A673 (cell line): ENCODE data around the gene CX3CL1. TPM values are rescaled to one million over a fixed set of nuclear protein-coding genes. Genes with fewer than 3 reads are reported as not detected.

Source experiments
- BruUV-seq: library from RNA; stranded (reverse); fragments of 400-500 nt; replicated peaks from 2 replicates; lab custom pipeline; 2021; lab: Mats Ljungman, UMichigan
- CTCF ChIA-PET: fragments of 300-600 bp; sonication (Branson Sonifier 250); formaldehyde crosslinking; loops from one replicate; lab custom pipeline; 2022; ENCODE audit warnings: antibody characterized with exemption; lab: Charles Lee
- POLR2A ChIA-PET: fragments of 300-600 bp; sonication (Branson Sonifier 250); formaldehyde crosslinking; loops from one replicate; lab custom pipeline; 2022; ENCODE audit warnings: antibody characterized with exemption; ENCODE audit not compliant: low non-redundant PET; lab: Charles Lee
- DNase-seq: peaks from one replicate; pipeline ENCODE4 v3.0.0-alpha.2; 2015; ENCODE audit warnings: low spot score
- H3K27ac ChIP-seq: fragments of 200-600 bp; sonication (generic); 2 replicates; pipeline ENCODE4 v1.5.1; 2016; ENCODE audit warnings: mixed run types, low read depth, mild to moderate bottlenecking, mixed read lengths, antibody characterized with exemption, low read length; ENCODE audit not compliant: poor library complexity, severe bottlenecking
- H3K27me3 ChIP-seq: fragments of 200-600 bp; sonication (generic); replicated peaks from 2 replicates; pipeline ENCODE4 v1.6.1; 2017; ENCODE audit warnings: mixed run types, low read depth, mild to moderate bottlenecking, mixed read lengths, antibody characterized with exemption, low read length; ENCODE audit not compliant: insufficient read depth, poor library complexity
- H3K36me3 ChIP-seq: fragments of 200-600 bp; sonication (generic); 2 replicates; pipeline ENCODE4 v1.6.1; 2016; ENCODE audit warnings: mixed run types, mild to moderate bottlenecking, mixed read lengths, antibody characterized with exemption, low read length; ENCODE audit not compliant: insufficient read depth, poor library complexity, severe bottlenecking
- H3K4me1 ChIP-seq: fragments of 200-600 bp; sonication (generic); 2 replicates; pipeline ENCODE4 v1.6.1; 2017; ENCODE audit warnings: mixed run types, mild to moderate bottlenecking, mixed read lengths, antibody characterized with exemption, low read length; ENCODE audit not compliant: insufficient read depth, poor library complexity, severe bottlenecking
- H3K4me3 ChIP-seq: fragments of 200-600 bp; sonication (generic); 2 replicates; pipeline ENCODE4 v1.5.1; 2016; ENCODE audit warnings: low read depth, mixed run types, mild to moderate bottlenecking, mixed read lengths, low read length; ENCODE audit not compliant: poor library complexity, severe bottlenecking
- H3K9me3 ChIP-seq: fragments of 200-600 bp; sonication (generic); 2 replicates; pipeline ENCODE4 v1.6.1; 2016; ENCODE audit warnings: mixed run types, low read depth, mild to moderate bottlenecking, mixed read lengths, antibody characterized with exemption, low read length; ENCODE audit not compliant: poor library complexity, severe bottlenecking
- EZH2 ChIP-seq: fragments of 200-600 bp; sonication (generic); IDR thresholded peaks from 2 replicates; pipeline ENCODE4 v1.6.1; 2017; ENCODE audit warnings: borderline replicate concordance, low read depth, mild to moderate bottlenecking, mixed read lengths, antibody characterized with exemption, low read length; ENCODE audit not compliant: poor library complexity, severe bottlenecking
- intact Hi-C: fragments of 100-400 bp; cut with micrococcal nuclease; formaldehyde crosslinking; loops from one replicate; pipeline ENCODE4 v1.10.0; 2022; ENCODE audit not compliant: unreplicated experiment
- total RNA-seq: library from RNA; stranded (reverse); gene quantifications from 2 replicates; pipeline ENCODE4 v1.2.3, GENCODE V29; 2021
- TF ChIP-seq, protein P1 (sequence below): fragments of 300-800, 200-600 bp; sonication (generic); conservative IDR thresholded peaks from 2 replicates; pipeline ENCODE4 v1.5.1; 2017; ENCODE audit warnings: low read depth, mild to moderate bottlenecking, antibody characterized with exemption, low read length, moderate library complexity, mixed read lengths

Gene CX3CL1
- total RNA-seq, 1 experiment from 2014 or later, result not detected

DNA sequence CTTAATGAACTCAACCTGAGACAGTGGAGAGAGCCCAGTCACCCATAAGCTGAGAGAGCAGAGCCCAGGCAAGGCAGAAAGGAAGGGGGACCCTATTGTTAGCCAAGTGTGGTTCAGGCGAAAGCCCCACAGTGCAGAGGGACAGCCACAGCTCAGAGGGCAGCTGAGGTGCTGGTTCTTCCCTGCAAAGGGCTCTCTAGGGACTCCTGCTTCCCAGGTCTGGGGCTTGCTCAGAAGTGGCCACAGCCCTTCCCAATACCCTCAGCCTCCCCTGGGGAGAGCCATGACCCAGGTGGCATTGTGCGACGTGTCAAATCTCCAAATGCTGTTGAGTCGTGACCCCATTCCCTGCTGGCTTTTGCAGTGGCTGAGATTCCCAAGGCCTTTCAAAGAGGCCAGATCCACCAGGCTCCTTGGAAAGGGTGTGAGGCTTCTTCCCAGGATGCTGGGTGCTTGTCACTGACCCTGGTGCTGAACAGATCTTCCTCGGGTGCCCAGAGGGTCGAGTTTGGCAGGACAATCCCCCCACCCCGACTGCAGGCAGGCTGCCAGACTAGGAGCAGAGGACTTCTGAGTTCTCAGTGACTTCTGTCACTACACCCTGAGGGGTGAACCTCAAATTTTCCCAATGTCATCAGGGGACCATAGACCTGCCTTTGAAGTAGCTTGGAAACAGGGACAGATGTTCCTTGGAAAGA is 29.8 kb downstream of the CX3CL1 start:
- POLR2A ChIA-PET, result no interaction called here
- BruUV-seq, result no TSS peak
- Histone ChIP-seq H3K27ac (no peak overlapping the region), H3K36me3 (no peaks in the 10 kb centered on the region), H3K27me3 (no peaks in the 10 kb centered on the region), H3K4me1 (no peaks in the 10 kb centered on the region), H3K9me3 (no peaks in the 10 kb centered on the region), H3K4me3 (no peak overlapping the region)
- TF ChIP-seq EZH2, result no peak
- TF ChIP-seq, protein P1, sequence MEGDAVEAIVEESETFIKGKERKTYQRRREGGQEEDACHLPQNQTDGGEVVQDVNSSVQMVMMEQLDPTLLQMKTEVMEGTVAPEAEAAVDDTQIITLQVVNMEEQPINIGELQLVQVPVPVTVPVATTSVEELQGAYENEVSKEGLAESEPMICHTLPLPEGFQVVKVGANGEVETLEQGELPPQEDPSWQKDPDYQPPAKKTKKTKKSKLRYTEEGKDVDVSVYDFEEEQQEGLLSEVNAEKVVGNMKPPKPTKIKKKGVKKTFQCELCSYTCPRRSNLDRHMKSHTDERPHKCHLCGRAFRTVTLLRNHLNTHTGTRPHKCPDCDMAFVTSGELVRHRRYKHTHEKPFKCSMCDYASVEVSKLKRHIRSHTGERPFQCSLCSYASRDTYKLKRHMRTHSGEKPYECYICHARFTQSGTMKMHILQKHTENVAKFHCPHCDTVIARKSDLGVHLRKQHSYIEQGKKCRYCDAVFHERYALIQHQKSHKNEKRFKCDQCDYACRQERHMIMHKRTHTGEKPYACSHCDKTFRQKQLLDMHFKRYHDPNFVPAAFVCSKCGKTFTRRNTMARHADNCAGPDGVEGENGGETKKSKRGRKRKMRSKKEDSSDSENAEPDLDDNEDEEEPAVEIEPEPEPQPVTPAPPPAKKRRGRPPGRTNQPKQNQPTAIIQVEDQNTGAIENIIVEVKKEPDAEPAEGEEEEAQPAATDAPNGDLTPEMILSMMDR, result no peak
- DNase-seq, result no peak
- intact Hi-C loops, result no loop called here
- CTCF ChIA-PET, result no interaction called here

DNA sequence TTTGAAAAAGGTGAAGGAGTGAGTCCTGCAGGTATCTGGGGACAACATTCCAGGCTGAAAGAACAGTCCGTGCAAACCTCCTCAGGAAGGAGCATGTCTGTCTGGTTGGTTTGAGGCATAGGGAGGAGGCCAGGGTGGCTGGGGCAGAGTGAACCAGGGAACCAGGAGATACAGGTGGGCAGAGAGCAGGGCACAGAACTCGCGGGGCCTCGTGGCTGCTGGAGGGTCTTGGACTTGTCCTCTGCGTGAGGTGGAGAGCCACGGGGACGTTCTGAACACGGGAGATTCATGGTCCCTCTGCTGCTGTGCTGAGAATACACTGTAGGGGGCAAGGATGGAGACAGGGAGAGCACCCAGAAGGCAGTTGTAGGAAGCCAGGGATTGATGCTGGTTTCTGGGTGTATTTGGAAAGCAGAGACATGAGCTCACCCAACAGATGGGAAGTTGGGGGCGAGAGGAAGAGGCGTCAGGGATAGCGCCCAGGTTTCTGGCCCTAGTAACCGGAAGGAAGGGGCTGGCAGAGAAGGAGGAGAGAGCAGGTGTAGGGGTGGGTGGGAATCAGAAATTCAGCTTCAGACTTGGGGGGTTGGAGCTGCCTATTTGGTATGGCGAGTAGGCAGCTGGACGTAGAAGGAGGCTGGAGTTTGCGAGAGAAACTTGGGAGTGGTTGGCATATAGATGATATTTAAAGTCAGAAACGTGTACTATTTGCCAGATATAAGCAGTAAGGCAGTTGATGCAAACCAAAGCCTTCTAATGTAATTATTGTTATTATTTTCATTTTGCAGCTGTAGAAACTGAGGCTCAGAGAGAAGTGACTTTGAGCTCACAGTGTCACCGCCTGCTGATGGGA is 31.9 kb downstream of the CX3CL1 start, which contains the start of gene CCL17:
TSS of gene CCL17 (plus strand) at position 803 of the 853 bp plus-strand sequence. CDS start 9,166 bp downstream, outside the sequence.
- Histone ChIP-seq H3K4me1 (no peaks in the 10 kb centered on the region), H3K36me3 (no peaks in the 10 kb centered on the region), H3K27ac (no peak within 1 kb of the TSS), H3K4me3 (no peak within 1 kb of the TSS), H3K27me3 (no peaks in the 10 kb centered on the region), H3K9me3 (no peaks in the 10 kb centered on the region)
- CTCF ChIA-PET, result interaction anchor here (0.6 kb wide), 1 partner anchor 119 kb away, joined by 4 read pairs; no protein-coding TSS in a partner anchor
- POLR2A ChIA-PET, result no interaction called here
- no peak for TF ChIP-seq EZH2
- TF ChIP-seq, protein P1, result no peak
- no peak for DNase-seq
- intact Hi-C loops, result no loop called here
- BruUV-seq, result no TSS peak

DNA sequence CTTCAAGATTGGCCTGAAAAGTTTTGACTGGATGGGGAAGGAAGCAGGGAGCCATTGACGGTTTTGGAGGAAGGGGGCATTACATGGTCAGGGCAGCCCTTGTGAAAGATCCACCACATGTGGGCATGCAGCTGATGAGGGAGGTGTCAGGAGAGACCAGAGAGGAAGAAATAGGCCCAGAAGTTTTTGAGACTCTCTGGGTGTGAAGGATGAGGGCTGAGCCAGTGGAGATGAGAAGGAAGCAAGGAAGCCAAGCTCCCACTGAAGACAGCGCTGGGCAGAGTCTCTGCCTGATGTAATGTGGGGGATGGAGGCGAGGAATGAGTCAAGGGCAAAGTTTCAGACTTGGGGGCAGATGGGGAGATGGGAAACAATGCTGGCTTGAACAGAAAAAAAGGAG is 32.8 kb downstream of the CX3CL1 start:
- ChIA-PET CTCF (no interaction called here), POLR2A (no interaction called here)
- H3K36me3 ChIP-seq, result no peaks in the 10 kb centered on the region
- intact Hi-C loops, result no loop called here
- H3K4me3 ChIP-seq, result no peak overlapping the region
- no peak overlapping the region for H3K27ac ChIP-seq
- BruUV-seq, result no TSS peak
- TF ChIP-seq EZH2, result no peak
- TF ChIP-seq, protein P1, result no peak
- no peaks in the 10 kb centered on the region for H3K27me3 ChIP-seq
- no peaks in the 10 kb centered on the region for H3K4me1 ChIP-seq
- no peaks in the 10 kb centered on the region for H3K9me3 ChIP-seq
- DNase-seq, result no peak
